CD4-positive, alpha-beta T cell treated with Interleukin-12 subunit alpha and Interleukin-12 subunit beta, for 1 hour (primary cell): ENCODE results near the gene AFDN.

Experiments used
- DNase-seq: peaks from one replicate; pipeline ENCODE4 v3.0.0-alpha.2; 2020

AFDN gene

GRCh38 chr6:167817016-167817415 is 9.7 kb upstream of the AFDN start:
- no peak for DNase-seq

DNA sequence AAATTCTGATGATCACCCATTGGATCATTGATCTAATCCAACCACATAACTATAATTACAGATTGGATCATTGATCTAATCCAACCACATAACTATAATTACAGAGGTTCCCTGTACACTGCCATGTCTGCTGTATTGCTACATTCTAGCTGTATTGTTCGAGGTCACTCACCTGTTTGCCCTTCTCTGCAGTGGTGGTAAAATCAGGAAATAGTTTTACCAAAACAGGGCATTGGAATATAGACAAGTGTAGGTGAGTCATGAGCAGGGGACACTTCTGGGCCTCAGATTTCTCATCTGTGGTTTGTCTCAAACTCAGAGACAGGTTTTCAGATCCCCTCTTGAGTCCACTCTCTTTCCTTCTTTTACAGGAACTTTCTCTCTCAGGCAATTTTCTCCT is 9.0 kb upstream of the AFDN start:
- DNase-seq, result no peak

- DNase-seq, result no peak
Measured at GRCh38 chr6:167819576-167819975, 7.1 kb upstream of the AFDN start.

- DNase-seq, result no peak
Measured at GRCh38 chr6:167820681-167821080, 6.0 kb upstream of the AFDN start.

DNA sequence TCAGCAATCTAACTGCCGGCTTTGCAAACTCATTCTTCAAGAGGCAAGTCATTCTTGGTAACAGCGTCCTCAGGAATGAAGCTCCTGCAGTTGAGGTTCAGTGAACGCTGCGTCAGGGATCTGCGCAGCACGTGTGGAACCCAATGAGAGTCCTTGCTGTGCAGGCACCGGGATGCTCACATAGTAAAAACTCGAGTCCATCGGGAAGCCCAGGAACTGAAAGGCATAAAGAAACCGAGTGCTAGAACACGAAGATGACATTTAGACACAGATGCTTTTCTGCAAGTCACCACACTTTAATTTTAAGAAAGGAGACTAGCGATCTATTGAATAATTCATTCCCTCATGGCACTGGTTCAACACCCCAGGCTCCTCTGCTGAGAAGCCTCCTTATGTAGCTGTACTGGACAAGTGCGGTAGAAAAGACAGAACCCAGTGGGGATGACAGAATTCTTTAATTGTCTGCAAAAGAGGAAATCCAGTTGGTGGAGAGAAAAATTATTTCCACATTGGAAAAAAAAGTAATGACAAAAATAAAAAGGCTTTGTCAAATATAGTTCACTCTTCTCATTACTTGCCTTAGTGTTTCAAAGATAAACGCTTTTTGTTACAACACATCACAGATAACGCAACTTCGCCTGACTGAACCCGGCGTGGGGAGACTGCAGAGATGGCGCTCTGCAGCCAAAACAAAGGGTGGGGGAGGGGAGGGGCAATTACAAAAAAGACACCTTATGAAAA is 1.9 kb upstream of the AFDN start:
- DNase-seq, result no peak

GRCh38 chr6:167825332-167826229 is 1.1 kb upstream of the AFDN start:
- peak; percentile 31 for DNase-seq

- DNase-seq, result peak; percentile 71
Measured at GRCh38 chr6:167826230-167826895, 348 bp upstream of the AFDN start.

- peak; percentile 37 for DNase-seq
Measured at GRCh38 chr6:167827583-167828324, 1.0 kb downstream of the AFDN start.

- DNase-seq, result no peak
Measured at GRCh38 chr6:167828325-167828956, 1.7 kb downstream of the AFDN start.

GRCh38 chr6:167829513-167829912 is 2.8 kb downstream of the AFDN start:
- no peak for DNase-seq

- no peak for DNase-seq
Measured at GRCh38 chr6:167831281-167831828, 4.6 kb downstream of the AFDN start.

GRCh38 chr6:167832497-167833395 is 6.0 kb downstream of the AFDN start:
- no peak for DNase-seq

GRCh38 chr6:167833396-167833763 is 6.7 kb downstream of the AFDN start:
- no peak for DNase-seq

GRCh38 chr6:167835260-167835659 is 8.5 kb downstream of the AFDN start:
- DNase-seq, result no peak

DNA sequence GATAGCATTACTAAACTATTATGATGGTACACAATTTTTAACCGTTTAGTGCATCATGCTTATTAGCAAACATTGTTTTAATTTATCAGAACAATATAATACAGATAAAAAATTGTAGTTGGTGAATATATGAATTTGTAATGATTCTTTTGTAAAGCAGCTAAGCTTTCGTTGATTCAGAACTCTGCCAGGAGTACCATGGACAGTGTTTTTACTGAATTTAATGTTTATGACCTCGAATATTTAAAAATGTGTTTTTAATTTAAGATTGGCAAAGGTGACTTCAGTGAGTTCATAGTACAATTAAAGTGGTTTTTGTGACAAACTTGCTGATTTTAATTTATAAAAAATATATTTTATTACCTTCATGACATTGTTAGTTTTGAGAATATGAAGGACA is 10.0 kb downstream of the AFDN start:
- DNase-seq, result no peak

DNA sequence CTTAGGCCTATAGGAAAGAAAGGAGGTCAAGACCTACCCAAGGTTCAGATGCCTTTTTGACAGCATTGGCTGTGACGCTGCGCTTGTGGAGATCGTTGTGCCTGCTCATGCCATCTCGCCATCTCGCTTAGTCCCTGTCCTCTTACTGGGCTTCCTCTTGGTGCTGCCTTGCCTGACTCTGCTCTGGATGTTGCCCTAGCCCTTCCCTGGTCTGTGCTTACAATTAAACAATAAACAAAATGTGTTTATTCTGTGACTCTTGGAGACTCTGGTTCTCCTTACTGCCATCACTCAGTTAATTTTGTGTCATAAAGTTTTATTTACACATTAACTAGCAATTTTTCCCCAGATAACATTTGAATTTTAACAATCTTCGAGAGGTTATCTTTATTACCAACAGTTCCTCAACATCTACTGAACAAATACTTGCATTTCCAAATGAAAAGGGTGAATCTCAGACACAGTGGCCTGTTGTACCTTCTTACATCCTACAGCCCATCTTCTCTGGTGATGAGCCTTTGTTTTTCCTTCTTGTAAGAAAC is 11.6 kb downstream of the AFDN start:
- DNase-seq, result no peak

- DNase-seq, result no peak
Measured at GRCh38 chr6:167839343-167839742, 12.6 kb downstream of the AFDN start.

DNA sequence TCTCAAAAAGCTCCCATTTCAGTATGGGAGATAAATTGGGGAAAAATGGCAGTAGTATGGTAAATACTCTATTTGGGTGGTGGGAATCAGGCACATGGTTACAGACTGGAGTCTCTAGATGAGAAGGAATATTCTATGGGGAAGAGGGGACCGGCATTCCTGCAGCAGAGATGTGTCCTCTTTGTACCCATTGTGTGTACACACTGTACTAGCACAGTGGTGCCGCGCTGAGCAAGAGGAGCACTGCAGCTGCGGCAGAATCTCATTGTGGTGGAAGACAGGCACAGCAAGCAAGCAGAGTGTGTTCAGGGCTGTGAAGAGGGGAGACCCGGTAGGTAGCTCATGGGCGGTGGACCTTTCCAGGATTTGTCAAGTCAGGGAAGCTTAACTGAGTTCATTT is 13.0 kb downstream of the AFDN start:
- DNase-seq, result no peak

- no peak for DNase-seq
Measured at GRCh38 chr6:167840160-167840525, 13.4 kb downstream of the AFDN start.

DNA sequence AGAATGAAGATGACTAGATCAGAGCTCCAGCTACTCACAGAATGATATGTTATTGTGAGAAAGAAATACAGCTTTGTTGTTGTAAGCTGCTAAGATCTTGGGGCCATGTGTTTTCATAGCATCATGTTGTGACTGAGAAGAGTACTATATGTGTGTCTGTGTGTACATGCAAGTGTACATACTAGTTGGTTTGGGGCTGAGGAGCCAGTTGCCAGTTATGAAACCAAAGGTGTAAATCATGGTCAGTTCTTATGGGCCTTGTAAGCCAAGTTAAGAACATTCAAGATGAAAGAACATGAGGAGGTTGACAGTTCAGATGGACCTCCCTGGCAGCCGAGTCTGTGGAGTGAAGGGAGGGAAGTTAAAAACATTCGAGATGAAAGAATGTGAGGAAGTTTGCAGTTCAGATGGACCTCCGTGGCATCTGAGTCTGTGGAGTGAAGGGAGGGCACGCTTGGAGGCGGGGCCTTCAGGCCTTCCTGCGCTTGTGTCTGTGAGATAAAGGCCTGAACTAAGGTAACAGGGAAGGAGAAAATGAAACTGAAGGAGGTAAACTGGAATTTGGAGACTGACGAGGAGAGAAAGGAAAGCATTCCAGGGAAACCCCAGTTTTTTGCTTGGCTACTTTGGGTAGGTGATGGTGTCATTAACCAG is 13.9 kb downstream of the AFDN start:
- DNase-seq, result no peak
